HG02571 (cell line): Measurements from ENCODE around the gene SNRPF.

Source experiments
- ATAC-seq: cut with Tn5 transposase; IDR thresholded peaks from one replicate; pipeline ENCODE4 v1.9.1; 2021; ENCODE audit warnings: mild to moderate bottlenecking, moderate library complexity; ENCODE audit not compliant: unreplicated experiment

The SNRPF gene

GRCh38 chr12:95859344-95859816 is 628 bp downstream of the SNRPF start:
- ATAC-seq, result peak; percentile 12

- no peak for ATAC-seq
These were observed 1.4 kb downstream of the SNRPF start for GRCh38 chr12:95859947-95860850.

- ATAC-seq, result no peak
These were observed 3.3 kb downstream of the SNRPF start for GRCh38 chr12:95862038-95862437.

- no peak for ATAC-seq
These were observed 4.6 kb downstream of the SNRPF start for GRCh38 chr12:95863337-95863736.

- ATAC-seq, result no peak
These were observed 12.1 kb downstream of the SNRPF start for GRCh38 chr12:95870897-95871296.

GRCh38 chr12:95874452-95874851 is 15.7 kb downstream of the SNRPF start:
- ATAC-seq, result no peak

- ATAC-seq, result no peak
These were observed 18.9 kb downstream of the SNRPF start for GRCh38 chr12:95877622-95878021.

GRCh38 chr12:95880895-95881294 is 22.1 kb downstream of the SNRPF start:
- no peak for ATAC-seq

- no peak for ATAC-seq
These were observed 22.7 kb downstream of the SNRPF start for GRCh38 chr12:95881331-95881955.

- ATAC-seq, result no peak
These were observed 23.3 kb downstream of the SNRPF start for GRCh38 chr12:95882080-95882479.

- ATAC-seq, result no peak
These were observed 24.1 kb downstream of the SNRPF start for GRCh38 chr12:95882873-95883272.

GRCh38 chr12:95884998-95885397 is 26.2 kb downstream of the SNRPF start:
- ATAC-seq, result no peak

- ATAC-seq, result no peak
These were observed 28.6 kb downstream of the SNRPF start for GRCh38 chr12:95887311-95887710.

GRCh38 chr12:95890958-95891357 is 32.2 kb downstream of the SNRPF start:
- no peak for ATAC-seq

- ATAC-seq, result no peak
These were observed 38.1 kb downstream of the SNRPF start for GRCh38 chr12:95896846-95897245.

GRCh38 chr12:95898081-95898480 is 39.3 kb downstream of the SNRPF start:
- no peak for ATAC-seq

GRCh38 chr12:95908573-95908972 is 49.8 kb downstream of the SNRPF start:
- no peak for ATAC-seq

GRCh38 chr12:95909871-95910270 is 51.1 kb downstream of the SNRPF start:
- ATAC-seq, result no peak
